Measurements from ENCODE around the gene USP27X. TPM values are rescaled to one million over a fixed set of nuclear protein-coding genes. Genes with fewer than 3 reads are reported as not detected.

Gene USP27X
- total and polyA plus RNA-seq, 9 donors: 2.4 to 15.1 (median 6.7) TPM

GRCh38 chrX:49877397-49878101 lies 1.7 kb upstream of the USP27X start:
- no peak for DNase-seq
- Histone ChIP-seq H3K4me1 (ENCODE audit: insufficient read depth) (peaks cover 4% of the 10 kb centered on the region), H3K9me3 (no peaks in the 10 kb centered on the region), H3K27ac (peak overlapping the region; percentile 4 to 86), H3K36me3 (no peaks in the 10 kb centered on the region), H3K4me3 (no peak overlapping the region), H3K27me3 (no peaks in the 10 kb centered on the region)
- 58 to 65% (median 64%) methylated on average over 5 of the region's 5 CpGs for WGBS, 3 donors
- TF ChIP-seq POLR2A (IDR thresholded peaks at IDR 0.05): no peak
- no peak for TF ChIP-seq CTCF (IDR thresholded peaks at IDR 0.05)
- no peak for TF ChIP-seq EP300 (IDR thresholded peaks at IDR 0.05)
- intact Hi-C loops (cut with DNase I): no loop called here

GRCh38 chrX:49878128-49878833 lies 1.0 kb upstream of the USP27X start:
- H3K4me1 ChIP-seq (ENCODE audit: insufficient read depth): peaks cover 4% of the 10 kb centered on the region
- 36 to 39% (median 39%) methylated on average over 22 to 28 of the region's 28 CpGs for WGBS, 3 donors
- TF ChIP-seq POLR2A (IDR thresholded peaks at IDR 0.05): no peak
- no peak for TF ChIP-seq EP300 (IDR thresholded peaks at IDR 0.05)
- TF ChIP-seq CTCF (IDR thresholded peaks at IDR 0.05): no peak
- peak in 4 of 5 donors; percentile 26 to 59 (median 36) for DNase-seq
- intact Hi-C loops (cut with DNase I): no loop called here
- H3K36me3 ChIP-seq: no peaks in the 10 kb centered on the region
- H3K27ac ChIP-seq: peak overlapping the region; percentile 4 to 86
- no peaks in the 10 kb centered on the region for H3K27me3 ChIP-seq
- peak overlapping the region; percentile 65 for H3K4me3 ChIP-seq
- H3K9me3 ChIP-seq: no peaks in the 10 kb centered on the region

GRCh38 chrX:49879656-49880277 lies 483 bp downstream of the USP27X start:
- Histone ChIP-seq H3K9me3 (no peaks in the 10 kb centered on the region), H3K36me3 (no peaks in the 10 kb centered on the region), H3K4me1 (ENCODE audit: insufficient read depth) (peaks cover 4% of the 10 kb centered on the region), H3K4me3 (peak overlapping the region; percentile 65), H3K27ac (peak overlapping the region; percentile 4 to 86), H3K27me3 (no peaks in the 10 kb centered on the region)
- 40 to 55% (median 48%) methylated on average over 34 to 55 of the region's 55 CpGs for WGBS, 3 donors
- intact Hi-C loops (cut with DNase I): no loop called here
- no peak for TF ChIP-seq POLR2A (IDR thresholded peaks at IDR 0.05)
- no peak for TF ChIP-seq EP300 (IDR thresholded peaks at IDR 0.05)
- no peak for TF ChIP-seq CTCF (IDR thresholded peaks at IDR 0.05)
- no peak for DNase-seq

- 82 to 85% (median 83%) methylated on average over 12 of the region's 12 CpGs for WGBS, 3 donors
- Histone ChIP-seq H3K36me3 (no peaks in the 10 kb centered on the region), H3K4me1 (ENCODE audit: insufficient read depth) (peaks cover 4% of the 10 kb centered on the region), H3K27me3 (no peaks in the 10 kb centered on the region), H3K4me3 (no peak overlapping the region), H3K9me3 (no peaks in the 10 kb centered on the region), H3K27ac (no peak overlapping the region)
- DNase-seq: peak in 1 of 5 donors; percentile 27
- intact Hi-C loops (cut with DNase I): no loop called here
- no peak for TF ChIP-seq EP300 (IDR thresholded peaks at IDR 0.05)
- TF ChIP-seq POLR2A (IDR thresholded peaks at IDR 0.05): no peak
- no peak for TF ChIP-seq CTCF (IDR thresholded peaks at IDR 0.05)
Observed at GRCh38 chrX:49880668-49881067, 1.4 kb downstream of the USP27X start.
